Brain microvascular endothelial cell (primary cell): ENCODE measurements around the gene TMEM242.

Experiments used
- DNase-seq: peaks from one replicate; pipeline ENCODE4 v3.0.0-alpha.2; 2020
- H3K27ac ChIP-seq: fragments of 250-450 bp; sonication (Bioruptor Pico); 2 replicates; pipeline ENCODE4 v1.5.1; 2020; ENCODE audit warnings: mild to moderate bottlenecking, moderate library complexity
- H3K27me3 ChIP-seq: fragments of 250-450 bp; sonication (Bioruptor Pico); replicated peaks from 2 replicates; pipeline ENCODE4 v1.5.1; 2020; ENCODE audit warnings: mild to moderate bottlenecking
- H3K36me3 ChIP-seq: fragments of 250-450 bp; sonication (Bioruptor Pico); replicated peaks from 2 replicates; pipeline ENCODE4 v1.5.1; 2020; ENCODE audit warnings: mild to moderate bottlenecking
- H3K4me3 ChIP-seq: 2 replicates; pipeline ENCODE4 v1.5.1; 2011; ENCODE audit warnings: low read depth, mild to moderate bottlenecking, control low read depth, low read length, moderate library complexity
- in situ Hi-C: cut with HindIII; loops from 2 replicates; pipeline ENCODE4 v1.10.0; 2017; ENCODE audit warnings: low sequenced_read_pairs, low pct_ligation_motif_present
- TF ChIP-seq, protein P1 (sequence below): IDR thresholded peaks from 2 replicates; pipeline ENCODE4 v1.5.1; 2011; ENCODE audit warnings: low read depth, mild to moderate bottlenecking, moderate library complexity, low read length, control low read depth, inconsistent platforms; ENCODE audit errors: missing control alignments

The TMEM242 gene

DNA sequence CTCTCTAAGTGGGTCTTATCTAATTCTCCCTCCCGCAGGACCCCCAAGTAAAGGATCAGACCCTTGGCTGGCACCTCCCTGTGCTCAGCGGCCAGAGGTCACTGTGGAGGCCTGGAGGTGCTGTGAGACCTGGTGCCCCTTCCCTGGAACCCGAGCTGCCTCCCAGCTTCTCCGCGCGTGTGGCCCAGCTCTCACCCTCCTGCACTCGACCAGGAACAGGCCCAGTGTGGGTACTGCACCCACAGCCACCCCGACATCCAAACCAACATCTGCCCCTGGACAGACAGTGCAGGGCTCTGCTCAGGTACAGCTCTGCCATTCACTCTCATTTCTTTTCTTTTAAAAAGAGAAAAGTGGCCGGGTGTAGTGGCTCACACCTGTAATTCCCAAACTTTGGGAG is 42.4 kb downstream of the TMEM242 start:
- Histone ChIP-seq H3K4me3 (no peak overlapping the region), H3K36me3 (no peaks in the 10 kb centered on the region), H3K27me3 (no peaks in the 10 kb centered on the region), H3K27ac (no peak overlapping the region)
- no peak for DNase-seq
- in situ Hi-C loops: no loop called here
- TF ChIP-seq, protein P1, sequence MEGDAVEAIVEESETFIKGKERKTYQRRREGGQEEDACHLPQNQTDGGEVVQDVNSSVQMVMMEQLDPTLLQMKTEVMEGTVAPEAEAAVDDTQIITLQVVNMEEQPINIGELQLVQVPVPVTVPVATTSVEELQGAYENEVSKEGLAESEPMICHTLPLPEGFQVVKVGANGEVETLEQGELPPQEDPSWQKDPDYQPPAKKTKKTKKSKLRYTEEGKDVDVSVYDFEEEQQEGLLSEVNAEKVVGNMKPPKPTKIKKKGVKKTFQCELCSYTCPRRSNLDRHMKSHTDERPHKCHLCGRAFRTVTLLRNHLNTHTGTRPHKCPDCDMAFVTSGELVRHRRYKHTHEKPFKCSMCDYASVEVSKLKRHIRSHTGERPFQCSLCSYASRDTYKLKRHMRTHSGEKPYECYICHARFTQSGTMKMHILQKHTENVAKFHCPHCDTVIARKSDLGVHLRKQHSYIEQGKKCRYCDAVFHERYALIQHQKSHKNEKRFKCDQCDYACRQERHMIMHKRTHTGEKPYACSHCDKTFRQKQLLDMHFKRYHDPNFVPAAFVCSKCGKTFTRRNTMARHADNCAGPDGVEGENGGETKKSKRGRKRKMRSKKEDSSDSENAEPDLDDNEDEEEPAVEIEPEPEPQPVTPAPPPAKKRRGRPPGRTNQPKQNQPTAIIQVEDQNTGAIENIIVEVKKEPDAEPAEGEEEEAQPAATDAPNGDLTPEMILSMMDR: no peak

DNA sequence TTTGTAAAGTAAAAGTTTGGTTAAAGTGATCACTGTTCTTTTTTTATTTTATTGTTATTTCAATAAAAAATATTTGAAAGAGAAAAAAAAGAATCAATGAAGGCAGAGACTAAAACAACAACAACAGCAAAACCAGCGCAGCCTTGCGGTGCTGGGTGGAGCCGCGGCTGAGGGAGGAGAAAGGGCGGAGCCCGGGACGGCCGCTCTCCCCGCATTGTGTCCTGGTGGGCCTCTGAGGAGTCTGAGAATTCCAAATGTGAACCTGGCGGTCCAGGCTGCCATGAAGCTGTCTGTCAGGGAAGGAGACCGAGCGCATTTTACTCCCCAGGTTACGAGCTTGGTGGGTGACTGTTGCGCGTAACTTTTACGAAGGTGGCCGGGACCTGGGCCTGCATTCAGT is 43.2 kb downstream of the TMEM242 start:
- DNase-seq: no peak

DNA sequence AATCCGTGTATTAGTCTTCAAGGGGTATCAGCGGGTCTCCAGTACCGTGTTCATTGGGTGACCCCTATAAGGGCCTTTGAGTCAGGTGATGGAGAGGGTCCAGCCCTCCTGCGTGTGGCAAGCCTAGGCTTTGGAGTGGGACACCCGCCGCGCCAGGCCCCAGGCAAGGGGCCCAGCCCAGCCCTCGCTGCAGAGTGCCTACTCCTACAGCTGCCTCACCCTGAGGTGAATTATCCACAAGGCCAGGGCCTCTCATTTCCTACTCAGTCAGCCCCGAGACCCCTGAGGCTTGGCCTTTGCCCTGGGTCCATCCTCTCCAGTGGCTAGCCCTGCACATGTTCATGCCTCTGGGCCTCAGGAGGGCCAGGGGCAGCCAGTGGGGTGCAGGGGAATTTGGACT is 45.1 kb downstream of the TMEM242 start:
- Histone ChIP-seq H3K36me3 (no peaks in the 10 kb centered on the region), H3K4me3 (no peak overlapping the region), H3K27me3 (no peaks in the 10 kb centered on the region), H3K27ac (no peak overlapping the region)
- TF ChIP-seq, protein P1: no peak
- in situ Hi-C loops: no loop called here
- no peak for DNase-seq

More for the DNA sequence above, 43.2 kb downstream of the TMEM242 start:
- H3K36me3 ChIP-seq: no peaks in the 10 kb centered on the region
- H3K27ac ChIP-seq: no peak overlapping the region
- no peaks in the 10 kb centered on the region for H3K27me3 ChIP-seq
- H3K4me3 ChIP-seq: no peak overlapping the region
- in situ Hi-C loops: no loop called here
- TF ChIP-seq, protein P1: no peak

DNA sequence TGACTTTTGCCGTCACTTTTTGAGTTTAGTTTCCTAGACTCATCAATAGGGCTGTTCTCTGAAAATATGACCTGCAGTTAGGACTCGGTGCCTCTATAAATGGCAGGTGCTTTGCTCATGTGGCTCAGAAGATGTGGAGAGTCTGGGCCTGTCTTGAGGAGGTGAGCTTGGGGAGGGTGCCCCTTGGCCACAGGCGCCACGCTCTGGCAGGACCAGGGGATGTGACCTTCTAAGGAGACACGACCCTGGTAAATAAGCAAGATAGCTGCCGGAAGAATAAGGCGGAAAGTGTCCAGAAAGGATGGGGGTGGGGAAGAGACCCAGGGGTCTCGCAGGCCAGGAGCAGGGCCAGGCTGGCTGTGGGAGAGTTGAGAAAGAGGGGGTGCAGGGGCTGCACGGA is 46.6 kb downstream of the TMEM242 start:
- TF ChIP-seq, protein P1: no peak
- no peak for DNase-seq
- no peaks in the 10 kb centered on the region for H3K27me3 ChIP-seq
- H3K36me3 ChIP-seq: no peaks in the 10 kb centered on the region
- in situ Hi-C loops: no loop called here
- no peak overlapping the region for H3K27ac ChIP-seq
- H3K4me3 ChIP-seq: no peak overlapping the region

DNA sequence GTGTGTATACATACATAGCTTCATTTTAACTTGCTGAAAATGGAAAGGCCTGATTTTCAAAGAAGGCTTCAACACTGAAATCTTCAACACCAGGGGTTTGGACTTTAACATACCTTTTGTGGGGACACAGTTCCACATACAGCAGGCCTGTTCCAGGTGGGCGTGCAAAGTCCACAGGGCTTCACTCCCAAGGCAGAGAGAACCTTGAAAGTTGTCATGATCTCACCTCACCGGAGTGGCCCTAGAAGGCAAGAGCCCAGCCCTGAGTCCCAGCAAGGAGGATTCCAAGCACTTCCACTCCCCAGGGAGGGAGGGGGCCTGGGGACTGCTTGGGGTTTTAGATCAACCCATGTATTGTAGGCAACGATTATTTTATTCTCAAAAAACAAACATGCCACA is 47.2 kb downstream of the TMEM242 start:
- no peak for DNase-seq
- TF ChIP-seq, protein P1: no peak
- Histone ChIP-seq H3K27ac (no peak overlapping the region), H3K4me3 (no peak overlapping the region), H3K36me3 (no peaks in the 10 kb centered on the region), H3K27me3 (no peaks in the 10 kb centered on the region)
- in situ Hi-C loops: no loop called here

DNA sequence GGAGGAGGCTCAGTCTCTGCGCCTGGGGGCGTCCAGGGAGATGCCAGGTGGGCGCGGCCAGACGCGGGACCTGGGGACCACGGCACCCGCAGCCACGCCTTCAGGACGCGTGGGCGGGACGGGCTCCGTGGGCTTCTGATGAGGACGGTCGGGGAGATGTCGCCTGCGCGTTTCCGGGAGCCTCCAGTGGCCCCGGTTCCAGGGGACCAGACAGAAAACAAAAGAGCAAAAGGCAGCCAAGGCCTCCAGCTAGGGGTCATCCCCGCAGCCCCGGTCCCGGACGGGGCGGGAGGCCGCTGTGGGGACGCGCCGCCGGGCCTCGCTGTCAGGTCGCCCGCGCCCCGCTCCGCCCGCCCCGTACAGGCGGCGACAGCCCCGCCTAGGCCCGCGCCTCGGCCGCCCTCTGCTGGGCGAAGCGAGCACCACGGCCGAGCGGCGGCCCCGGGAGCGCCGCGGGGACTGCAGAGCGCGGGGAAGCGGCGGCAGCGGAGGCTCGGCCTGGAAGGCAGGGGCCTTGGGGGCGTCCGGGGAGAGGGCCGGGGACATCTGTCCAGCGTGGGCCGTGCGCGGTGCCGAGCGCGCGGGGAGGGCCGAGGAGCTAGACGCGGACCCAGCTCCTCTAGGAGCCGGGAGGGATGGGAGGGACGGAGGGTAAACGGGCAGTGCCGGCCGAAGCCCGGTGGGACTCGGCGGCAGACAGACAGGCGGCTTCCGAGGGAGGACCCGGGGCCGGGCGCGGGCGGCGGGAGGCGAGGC is 48.7 kb downstream of the TMEM242 start:
- Histone ChIP-seq H3K36me3 (no peaks in the 10 kb centered on the region), H3K4me3 (peak overlapping the region; percentile 68), H3K27me3 (no peaks in the 10 kb centered on the region), H3K27ac (peak overlapping the region; percentile 46)
- TF ChIP-seq, protein P1: peak; percentile 47
- in situ Hi-C loops: no loop called here
- peak; percentile 18 for DNase-seq
